Activated naive CD8-positive, alpha-beta T cell (primary cell): ENCODE results near the gene ACOT13.
"Not testable (repeated sequence)": the region's sequence is repeated elsewhere in the genome, so short reads cannot be mapped to it uniquely, and the experiment has no call there.

Experiments
- H3K27ac Mint-ChIP-seq: one replicate; pipeline ENCODE4 v1.8.0; 2021; ENCODE audit warnings: mixed read lengths
- H3K27me3 Mint-ChIP-seq: one replicate; pipeline ENCODE4 v1.8.0; 2021; ENCODE audit warnings: mixed read lengths
- H3K36me3 Mint-ChIP-seq: one replicate; pipeline ENCODE4 v1.8.0; 2021; ENCODE audit warnings: mixed read lengths
- H3K4me1 Mint-ChIP-seq: one replicate; pipeline ENCODE4 v1.8.0; 2021; ENCODE audit warnings: low read depth, mixed read lengths
- H3K4me3 Mint-ChIP-seq: one replicate; pipeline ENCODE4 v1.8.0; 2021; ENCODE audit warnings: mild to moderate bottlenecking, mixed read lengths
- H3K9me3 Mint-ChIP-seq: one replicate; pipeline ENCODE4 v1.8.0; 2021; ENCODE audit warnings: low read depth, mixed read lengths

ACOT13 gene

DNA sequence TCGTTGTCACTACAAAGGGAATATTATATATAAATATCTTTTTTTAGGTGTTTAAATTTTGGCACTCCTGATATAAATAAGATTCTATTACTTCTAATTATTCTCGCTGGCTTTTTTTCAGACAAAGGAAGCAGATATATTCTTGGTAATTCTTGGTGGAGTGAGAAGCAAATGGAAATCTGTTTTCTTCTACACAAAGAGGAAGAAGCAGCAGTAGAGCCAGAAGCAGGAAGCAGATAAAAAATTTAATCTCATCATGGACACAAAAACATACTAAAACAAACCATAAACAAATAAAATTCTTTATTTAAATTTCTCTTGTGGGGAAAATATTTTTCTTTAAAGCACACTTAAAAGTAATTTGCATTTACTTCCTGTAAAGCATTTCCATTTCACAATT lies 17.2 kb upstream of the ACOT13 start:
- no peak overlapping the region for H3K27ac Mint-ChIP-seq
- H3K4me3 Mint-ChIP-seq = no peak overlapping the region
- peaks cover 18% of the 10 kb centered on the region for H3K4me1 Mint-ChIP-seq
- H3K36me3 Mint-ChIP-seq = peaks cover 3% of the 10 kb centered on the region
- no peaks in the 10 kb centered on the region for H3K9me3 Mint-ChIP-seq
- peaks cover 5% of the 10 kb centered on the region for H3K27me3 Mint-ChIP-seq

DNA sequence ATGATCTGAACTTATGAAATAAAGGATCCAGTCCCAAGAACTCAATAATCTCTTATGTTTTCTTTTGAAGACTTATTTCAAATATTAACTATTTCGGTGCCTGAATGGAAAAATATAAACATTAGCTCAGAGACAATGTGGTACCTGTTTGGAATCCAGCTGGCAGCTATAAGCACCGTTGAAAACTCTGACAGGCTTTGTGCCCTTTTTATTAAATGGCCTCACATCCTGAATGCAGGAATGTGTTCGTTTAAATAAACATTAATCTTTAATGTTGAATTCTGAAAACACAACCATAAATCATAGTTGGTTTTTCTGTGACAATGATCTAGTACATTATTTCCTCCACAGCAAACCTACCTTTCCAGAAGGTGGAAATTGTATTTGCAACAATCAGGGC lies 16.5 kb upstream of the ACOT13 start:
- Mint-ChIP-seq H3K36me3 (peaks cover 3% of the 10 kb centered on the region), H3K4me3 (no peak overlapping the region), H3K4me1 (peaks cover 20% of the 10 kb centered on the region), H3K27ac (no peak overlapping the region), H3K27me3 (peaks cover under 1% of the 10 kb centered on the region), H3K9me3 (no peaks in the 10 kb centered on the region)

DNA sequence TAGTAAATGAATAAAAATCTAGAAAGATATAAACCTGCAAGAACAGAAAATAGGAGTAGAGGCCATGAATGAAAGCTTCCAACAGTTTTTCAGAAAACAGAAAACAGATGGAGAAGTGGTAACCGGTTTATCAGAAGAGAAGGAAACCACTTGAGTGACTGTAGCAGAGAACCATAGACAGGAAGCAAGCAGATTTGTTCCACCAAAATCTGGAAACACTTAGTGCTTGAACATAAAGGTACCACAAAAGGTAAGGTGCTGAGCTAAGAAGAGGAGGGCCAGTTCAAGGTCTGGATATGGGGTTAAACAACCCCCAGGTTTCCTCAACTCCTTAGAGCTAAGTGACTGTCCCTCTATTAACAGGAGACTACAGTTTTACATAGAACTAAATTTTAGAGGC lies 11.7 kb upstream of the ACOT13 start:
- no peak overlapping the region for H3K27ac Mint-ChIP-seq
- no peaks in the 10 kb centered on the region for H3K9me3 Mint-ChIP-seq
- H3K4me3 Mint-ChIP-seq = no peak overlapping the region
- H3K36me3 Mint-ChIP-seq = peaks cover 7% of the 10 kb centered on the region
- peaks cover 44% of the 10 kb centered on the region for H3K4me1 Mint-ChIP-seq
- no peaks in the 10 kb centered on the region for H3K27me3 Mint-ChIP-seq

DNA sequence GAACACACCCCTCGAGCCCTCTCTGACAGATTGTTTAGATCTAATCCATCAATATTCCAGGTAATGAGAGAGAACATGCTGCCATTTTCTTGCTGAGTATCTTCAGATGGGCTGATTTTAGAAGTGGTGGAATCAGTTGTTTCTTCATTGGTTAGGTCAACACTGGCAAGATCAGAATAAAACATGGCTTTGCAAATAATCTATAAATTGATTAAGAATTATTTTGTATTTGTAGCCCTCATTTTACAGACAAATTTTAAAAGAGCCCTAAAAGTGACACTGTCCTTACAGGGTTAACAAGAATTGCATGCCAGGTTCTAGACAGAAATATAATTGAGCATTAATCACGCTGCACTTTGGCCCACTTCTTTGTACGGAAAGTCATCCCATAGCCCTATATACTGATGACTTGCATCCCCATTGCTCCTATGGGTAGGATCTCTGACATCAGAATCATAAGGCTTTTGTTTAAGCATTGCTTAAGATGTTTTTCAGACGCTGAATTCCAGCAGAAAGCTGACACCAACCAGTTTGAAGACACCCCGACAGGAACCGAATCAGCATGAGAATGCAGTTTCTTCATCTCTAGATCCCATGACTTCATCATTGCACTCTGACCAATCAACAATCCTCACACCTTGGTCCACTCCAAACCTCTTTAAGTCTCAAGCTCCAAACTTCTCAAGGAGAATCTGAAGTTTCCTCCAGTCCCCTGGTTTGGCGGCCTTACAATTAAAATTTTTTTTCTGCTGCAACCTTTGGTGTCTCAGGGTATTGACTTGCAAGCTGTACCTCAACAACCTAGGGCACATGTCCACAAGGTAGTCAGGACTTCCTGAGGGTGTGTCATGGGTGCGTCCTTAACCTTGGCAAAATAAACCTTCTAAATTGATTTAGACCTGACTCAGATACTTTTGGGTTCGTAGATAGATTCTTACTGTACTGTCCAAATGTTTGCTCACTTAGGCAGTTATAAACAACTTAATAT lies 8.0 kb upstream of the ACOT13 start:
- Mint-ChIP-seq H3K36me3 (peaks cover 7% of the 10 kb centered on the region), H3K27ac (no peak overlapping the region), H3K4me3 (no peak overlapping the region), H3K9me3 (no peaks in the 10 kb centered on the region), H3K4me1 (peaks cover 65% of the 10 kb centered on the region), H3K27me3 (no peaks in the 10 kb centered on the region)

DNA sequence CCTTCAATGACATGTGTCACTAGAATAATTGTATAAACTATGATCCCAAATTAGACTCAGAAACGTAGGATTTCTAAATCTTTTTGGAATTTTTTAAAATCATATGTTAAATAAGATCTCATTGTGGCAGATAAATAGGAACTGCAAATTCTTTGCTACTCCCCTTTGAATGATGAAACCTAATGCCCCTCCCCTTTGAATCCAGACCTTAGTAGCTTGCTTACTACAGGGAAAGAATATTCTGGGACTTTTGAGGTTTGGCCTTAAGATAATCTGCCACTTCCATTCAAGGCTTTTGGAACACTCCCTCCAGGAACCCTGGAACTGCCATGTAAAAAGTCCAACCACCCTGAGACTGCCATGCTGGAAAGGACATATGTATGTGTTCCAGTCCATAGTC lies 7.3 kb upstream of the ACOT13 start:
- H3K27ac Mint-ChIP-seq = peak overlapping the region; percentile 34
- H3K27me3 Mint-ChIP-seq = no peaks in the 10 kb centered on the region
- no peaks in the 10 kb centered on the region for H3K9me3 Mint-ChIP-seq
- H3K4me1 Mint-ChIP-seq = peaks cover 68% of the 10 kb centered on the region
- H3K36me3 Mint-ChIP-seq = peaks cover 8% of the 10 kb centered on the region
- no peak overlapping the region for H3K4me3 Mint-ChIP-seq

DNA sequence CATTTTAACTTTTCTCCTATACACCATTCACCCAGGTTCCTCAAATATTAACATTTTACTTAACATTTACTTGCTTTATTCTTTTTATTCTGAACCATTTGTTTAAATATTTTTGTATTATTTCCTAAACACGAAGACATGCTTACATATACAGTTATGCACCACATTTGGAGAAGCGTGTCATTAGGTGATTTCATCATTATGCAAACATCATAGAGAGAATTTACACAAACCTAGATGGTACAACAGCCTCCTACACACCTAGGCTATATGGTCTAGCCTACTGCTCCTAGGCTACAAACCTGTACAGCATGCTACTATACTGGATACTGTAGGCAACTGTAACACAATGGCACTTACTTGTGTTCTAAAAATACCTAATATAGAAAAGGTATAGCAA lies 6.8 kb upstream of the ACOT13 start:
- no peaks in the 10 kb centered on the region for H3K9me3 Mint-ChIP-seq
- no peaks in the 10 kb centered on the region for H3K27me3 Mint-ChIP-seq
- H3K36me3 Mint-ChIP-seq = peaks cover 10% of the 10 kb centered on the region
- peaks cover 71% of the 10 kb centered on the region for H3K4me1 Mint-ChIP-seq
- peak overlapping the region; percentile 34 for H3K27ac Mint-ChIP-seq
- H3K4me3 Mint-ChIP-seq = no peak overlapping the region

DNA sequence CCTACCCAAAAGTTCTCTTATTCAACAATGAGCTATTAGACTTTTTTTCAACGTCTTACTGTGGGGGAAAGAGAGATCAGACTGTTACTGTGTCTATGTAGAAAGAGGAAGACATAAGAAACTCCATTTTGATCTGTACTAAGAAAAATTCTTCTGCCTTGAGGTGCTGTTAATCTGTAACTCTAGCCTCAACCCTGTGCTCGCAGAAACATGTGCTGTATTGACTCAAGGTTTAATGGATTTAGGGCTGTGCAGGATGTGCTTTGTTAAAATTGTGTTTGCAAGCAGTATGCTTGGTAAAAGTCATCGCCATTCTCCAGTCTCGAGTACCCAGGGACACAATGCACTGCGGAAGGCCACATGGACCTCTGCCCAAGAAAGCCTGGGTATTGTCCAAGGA lies 5.1 kb upstream of the ACOT13 start:
- H3K27me3 Mint-ChIP-seq, H3K9me3 Mint-ChIP-seq, H3K27ac Mint-ChIP-seq, H3K36me3 Mint-ChIP-seq, H3K4me3 Mint-ChIP-seq: not testable (repeated sequence)
- peaks cover 70% of the 10 kb centered on the region for H3K4me1 Mint-ChIP-seq

DNA sequence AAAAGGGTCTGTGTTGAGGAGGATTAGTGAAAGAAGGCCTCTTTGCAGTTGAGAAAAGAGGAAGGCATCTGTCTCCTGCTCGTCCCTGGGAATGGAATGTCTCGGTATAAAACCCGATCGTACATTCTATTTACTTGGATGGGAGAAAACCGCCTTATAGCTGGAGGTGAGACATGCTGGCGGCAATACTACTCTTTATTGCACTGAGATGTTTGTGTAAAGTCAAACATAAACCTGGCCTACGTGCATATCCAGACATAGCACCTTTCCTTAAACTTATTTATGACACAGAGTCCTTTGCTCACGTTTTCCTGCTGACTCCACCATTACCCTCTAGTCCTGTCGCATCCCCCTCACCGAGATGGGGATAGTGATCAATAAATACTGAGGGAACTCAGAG lies 4.6 kb upstream of the ACOT13 start:
- H3K27me3 Mint-ChIP-seq = no peaks in the 10 kb centered on the region
- peaks cover 73% of the 10 kb centered on the region for H3K4me1 Mint-ChIP-seq
- H3K27ac Mint-ChIP-seq = no peak overlapping the region
- peaks cover 8% of the 10 kb centered on the region for H3K36me3 Mint-ChIP-seq
- no peak overlapping the region for H3K4me3 Mint-ChIP-seq
- H3K9me3 Mint-ChIP-seq = no peaks in the 10 kb centered on the region

DNA sequence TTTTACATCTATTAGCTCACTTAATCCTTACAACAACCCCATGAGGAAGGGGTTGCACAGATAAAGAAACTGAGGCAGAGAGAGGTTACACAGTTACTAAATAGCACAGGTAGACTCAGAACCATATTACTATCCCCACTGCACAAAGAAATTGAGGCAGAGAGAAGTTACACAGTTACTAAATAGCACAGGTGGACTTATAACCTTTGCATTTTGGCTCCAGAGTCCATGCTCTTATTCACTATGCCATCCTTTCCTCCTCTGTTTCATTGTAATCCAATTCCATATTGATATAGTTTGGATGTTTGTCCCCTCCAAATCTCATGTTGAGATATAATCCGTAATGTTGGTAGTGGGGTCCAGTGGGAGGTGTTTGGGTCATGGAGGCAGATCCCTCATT lies 3.7 kb upstream of the ACOT13 start:
- H3K27ac Mint-ChIP-seq = peak overlapping the region; percentile 24
- H3K4me3 Mint-ChIP-seq = no peak overlapping the region
- H3K36me3 Mint-ChIP-seq = peaks cover 8% of the 10 kb centered on the region
- no peaks in the 10 kb centered on the region for H3K27me3 Mint-ChIP-seq
- H3K9me3 Mint-ChIP-seq = no peaks in the 10 kb centered on the region
- H3K4me1 Mint-ChIP-seq = peaks cover 75% of the 10 kb centered on the region

DNA sequence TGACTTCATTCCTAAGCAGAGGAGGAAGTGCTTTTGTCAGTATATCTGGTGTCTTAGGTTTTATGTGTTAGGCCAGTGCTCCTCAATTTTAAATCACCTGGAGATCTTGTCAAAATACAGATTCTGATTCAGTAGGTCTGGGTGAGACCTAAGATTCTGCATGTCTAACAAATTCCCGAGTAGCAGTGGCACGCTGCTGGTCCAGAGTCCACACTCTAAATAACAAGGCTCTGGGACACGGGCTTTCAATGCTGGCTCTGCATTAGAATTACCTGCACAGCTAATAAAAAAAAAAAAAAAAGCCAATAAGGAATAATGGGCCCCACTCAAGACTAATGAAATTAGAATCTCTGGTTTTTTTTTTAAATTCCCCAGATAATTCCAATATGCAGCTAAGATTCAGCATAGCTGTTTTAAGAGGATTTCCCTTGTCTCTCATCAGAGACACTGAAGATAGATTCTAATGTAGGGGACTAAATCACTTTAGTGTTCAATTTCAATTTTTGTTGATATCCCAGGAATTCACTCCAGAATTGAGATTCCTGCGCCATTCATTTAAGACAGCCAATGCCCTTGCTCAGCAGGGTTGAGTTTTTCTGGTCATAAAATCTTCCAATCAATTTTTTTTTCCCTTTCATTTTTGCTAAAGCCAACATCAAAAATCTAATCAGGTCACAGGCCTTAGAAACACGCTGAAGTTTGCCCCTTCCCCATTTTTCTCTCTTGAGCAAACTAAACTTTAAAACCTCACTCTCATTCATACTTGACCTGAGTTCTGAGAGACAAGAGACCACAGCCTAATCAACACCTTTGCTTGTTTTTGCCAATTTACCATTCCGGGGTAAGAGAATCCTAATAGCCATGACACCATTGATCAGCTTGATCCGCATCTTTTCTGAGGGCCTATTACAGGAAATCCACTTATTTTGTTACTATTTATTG lies 2.6 kb upstream of the ACOT13 start:
- Mint-ChIP-seq H3K27me3 (no peaks in the 10 kb centered on the region), H3K27ac (peak overlapping the region; percentile 68), H3K36me3 (peaks cover 9% of the 10 kb centered on the region), H3K9me3 (no peaks in the 10 kb centered on the region), H3K4me3 (peak overlapping the region; percentile 97), H3K4me1 (peaks cover 77% of the 10 kb centered on the region)

DNA sequence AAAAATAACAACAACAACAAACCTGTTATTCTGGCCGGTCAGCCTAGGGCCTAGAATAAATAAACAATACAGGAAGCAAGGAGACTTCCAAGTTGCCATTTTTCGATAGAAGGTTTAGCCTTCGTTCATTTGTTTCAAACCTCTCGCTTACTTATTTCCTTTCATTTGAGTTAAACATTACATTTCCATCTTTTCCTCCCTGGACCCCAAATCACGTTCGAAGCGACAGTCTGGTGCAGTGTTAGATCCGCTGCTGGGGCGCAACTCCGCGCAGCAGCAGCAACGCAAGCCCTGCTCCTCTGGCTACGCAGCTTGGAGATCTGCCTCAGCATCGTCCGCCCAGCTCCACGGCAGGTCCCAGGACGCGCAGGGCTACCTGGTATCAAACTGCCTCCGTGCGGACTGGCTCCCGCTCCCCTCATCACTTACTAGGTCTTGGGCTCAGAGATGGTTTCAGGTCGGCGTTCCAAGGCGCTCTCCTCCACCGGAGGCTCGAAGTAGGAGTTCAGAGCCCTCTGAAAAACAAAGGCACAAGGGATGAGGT lies 708 bp upstream of the ACOT13 start:
- Mint-ChIP-seq H3K4me1 (peaks cover 65% of the 10 kb centered on the region), H3K27ac (peak overlapping the region; percentile 99), H3K9me3 (no peaks in the 10 kb centered on the region), H3K27me3 (no peaks in the 10 kb centered on the region), H3K36me3 (peaks cover 14% of the 10 kb centered on the region), H3K4me3 (peak overlapping the region; percentile 97)

DNA sequence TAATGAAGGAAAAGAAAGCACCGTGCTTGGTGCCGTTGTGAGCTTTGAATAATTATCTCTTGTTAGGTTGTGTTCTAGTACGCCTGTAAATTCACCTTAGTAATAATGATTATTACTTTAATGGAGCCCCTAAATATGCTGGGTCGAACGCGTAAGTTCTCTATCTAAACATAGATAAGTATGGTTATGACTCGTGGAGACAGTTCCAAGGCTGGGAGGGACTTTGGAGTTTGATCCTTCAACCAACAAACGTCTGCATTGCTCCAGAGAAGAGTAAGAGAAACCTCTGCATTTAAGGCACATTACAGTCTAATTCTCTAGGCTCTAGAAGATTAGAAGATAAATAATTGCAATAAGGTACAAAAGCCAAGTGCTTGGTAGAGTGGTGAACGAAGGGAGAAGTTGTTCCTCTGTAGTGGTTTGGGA lies 514 bp downstream of the ACOT13 start:
- H3K36me3 Mint-ChIP-seq = peaks cover 16% of the 10 kb centered on the region
- H3K27me3 Mint-ChIP-seq = no peaks in the 10 kb centered on the region
- H3K4me3 Mint-ChIP-seq = peak overlapping the region; percentile 97
- no peaks in the 10 kb centered on the region for H3K9me3 Mint-ChIP-seq
- H3K27ac Mint-ChIP-seq = peak overlapping the region; percentile 99
- H3K4me1 Mint-ChIP-seq = peaks cover 60% of the 10 kb centered on the region

DNA sequence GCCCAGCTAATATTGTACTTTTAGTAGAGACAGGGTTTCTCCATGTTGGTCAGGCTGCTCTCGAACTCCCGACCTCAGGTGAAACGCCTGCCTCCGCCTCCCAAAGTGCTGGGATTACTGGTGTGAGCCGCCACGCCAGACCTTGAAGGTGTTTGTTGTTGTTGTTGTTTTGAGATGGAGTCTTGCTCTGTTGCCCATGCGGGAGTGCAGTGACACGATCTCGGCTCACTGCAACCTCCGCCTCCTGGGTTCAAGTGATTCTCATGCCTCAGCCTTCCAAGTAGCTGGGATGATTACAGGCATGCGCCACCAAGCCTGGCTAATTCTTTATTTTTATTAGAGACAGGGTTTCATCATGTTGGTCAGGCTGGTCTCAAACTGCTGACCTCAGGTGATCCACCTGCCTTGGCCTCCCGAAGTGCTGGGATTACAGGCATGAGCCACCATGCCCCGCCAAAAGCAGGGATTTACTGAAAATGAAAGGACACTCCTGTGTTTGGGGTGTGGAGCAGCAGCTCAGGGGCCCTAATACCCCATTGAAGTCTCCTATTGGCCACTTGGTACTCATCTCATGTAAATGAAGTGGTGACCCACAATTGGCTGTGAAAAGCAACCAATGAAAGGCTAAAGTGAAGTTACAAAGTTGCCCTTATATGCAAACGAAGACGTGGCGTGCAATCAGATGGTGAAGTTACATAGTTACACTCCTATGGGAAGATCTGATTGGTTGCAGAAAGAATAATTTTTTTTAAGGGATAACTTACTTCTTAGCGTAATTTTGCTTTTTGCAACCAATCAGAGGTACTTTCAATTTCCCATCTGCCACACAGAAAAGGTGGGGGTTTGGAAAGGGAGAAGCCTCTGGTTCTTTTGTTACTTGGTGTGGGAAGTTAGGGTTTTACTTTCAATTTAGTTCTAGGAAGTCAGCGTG lies 1.5 kb downstream of the ACOT13 start:
- not testable (repeated sequence) for H3K27me3 Mint-ChIP-seq, H3K27ac Mint-ChIP-seq, H3K9me3 Mint-ChIP-seq
- peaks cover 16% of the 10 kb centered on the region for H3K36me3 Mint-ChIP-seq
- peak overlapping the region; percentile 97 for H3K4me3 Mint-ChIP-seq
- H3K4me1 Mint-ChIP-seq = peaks cover 52% of the 10 kb centered on the region

DNA sequence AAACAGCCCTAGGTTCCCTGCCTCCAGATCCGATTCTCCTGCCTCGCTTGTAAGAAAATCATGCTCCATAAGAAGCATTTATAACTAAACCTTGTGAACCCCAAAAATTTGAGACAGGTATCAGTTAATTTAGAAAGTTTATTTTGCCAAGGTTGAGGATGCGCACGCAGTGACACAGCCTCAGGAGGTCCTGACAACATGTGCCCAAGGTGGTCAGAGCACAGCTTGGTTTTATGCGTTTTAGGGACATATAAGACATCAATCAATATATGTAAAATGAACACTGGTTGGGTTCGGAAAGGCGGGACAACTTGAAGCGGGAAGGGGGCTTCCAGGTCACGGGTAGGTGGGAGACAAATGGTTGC lies 2.1 kb downstream of the ACOT13 start:
- H3K36me3 Mint-ChIP-seq = peaks cover 16% of the 10 kb centered on the region

More for the DNA sequence above, 2.1 kb downstream of the ACOT13 start:
- Mint-ChIP-seq H3K4me3 (peak overlapping the region; percentile 64), H3K4me1 (peaks cover 45% of the 10 kb centered on the region), H3K27me3 (no peaks in the 10 kb centered on the region), H3K27ac (no peak overlapping the region), H3K9me3 (no peaks in the 10 kb centered on the region)
